Epithelial cell of proximal tubule (primary cell): ENCODE data around the gene PLXNC1. TPM values are rescaled to one million over a fixed set of nuclear protein-coding genes. Genes with fewer than 3 reads are reported as not detected.

Experiments
- DNase-seq: peaks from one replicate; pipeline ENCODE4 v3.0.0-alpha.2; 2011; ENCODE audit warnings: low read depth
- H3K4me3 ChIP-seq: 2 replicates; pipeline ENCODE4 v1.5.1; 2011; ENCODE audit warnings: low read depth, mild to moderate bottlenecking, low read length
- total RNA-seq: library from RNA; depleted of rRNA; stranded (reverse); fragments of >200 nt; gene quantifications from 2 replicates; pipeline ENCODE4 v1.2.3, GENCODE V29; 2015
- TF ChIP-seq, protein P1 (sequence below): conservative IDR thresholded peaks from 2 replicates; pipeline ENCODE4 v1.5.1; 2012; ENCODE audit warnings: low read depth, mild to moderate bottlenecking, low read length

PLXNC1 gene
- total RNA-seq, 1 donor from 2014 or later: 0.06 TPM

DNA sequence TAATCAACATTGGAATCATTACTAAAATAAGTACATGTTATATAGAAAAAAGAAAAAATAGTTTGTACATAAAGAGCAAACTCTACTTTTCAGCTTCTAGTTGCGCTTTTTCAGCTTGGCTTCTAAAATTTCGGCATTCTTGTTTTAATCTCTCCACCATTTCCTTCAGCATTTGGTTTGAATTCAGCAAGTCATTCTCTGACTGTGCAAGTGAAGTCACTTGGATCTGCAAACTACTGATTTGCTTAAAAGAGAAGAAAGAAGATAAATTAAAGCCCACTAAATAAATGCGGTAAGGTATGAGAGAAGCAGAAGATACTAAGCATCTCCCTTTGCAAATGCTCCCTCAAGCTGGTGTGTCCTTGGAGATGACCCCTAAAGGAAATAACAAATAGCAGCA lies 185.0 kb downstream of the PLXNC1 start:
- no peak overlapping the region for H3K4me3 ChIP-seq
- no peak for DNase-seq

GRCh38 chr12:94336211-94336925 lies 188.0 kb downstream of the PLXNC1 start:
- DNase-seq: no peak

More for the DNA sequence above, 185.0 kb downstream of the PLXNC1 start:
- TF ChIP-seq, protein P1, sequence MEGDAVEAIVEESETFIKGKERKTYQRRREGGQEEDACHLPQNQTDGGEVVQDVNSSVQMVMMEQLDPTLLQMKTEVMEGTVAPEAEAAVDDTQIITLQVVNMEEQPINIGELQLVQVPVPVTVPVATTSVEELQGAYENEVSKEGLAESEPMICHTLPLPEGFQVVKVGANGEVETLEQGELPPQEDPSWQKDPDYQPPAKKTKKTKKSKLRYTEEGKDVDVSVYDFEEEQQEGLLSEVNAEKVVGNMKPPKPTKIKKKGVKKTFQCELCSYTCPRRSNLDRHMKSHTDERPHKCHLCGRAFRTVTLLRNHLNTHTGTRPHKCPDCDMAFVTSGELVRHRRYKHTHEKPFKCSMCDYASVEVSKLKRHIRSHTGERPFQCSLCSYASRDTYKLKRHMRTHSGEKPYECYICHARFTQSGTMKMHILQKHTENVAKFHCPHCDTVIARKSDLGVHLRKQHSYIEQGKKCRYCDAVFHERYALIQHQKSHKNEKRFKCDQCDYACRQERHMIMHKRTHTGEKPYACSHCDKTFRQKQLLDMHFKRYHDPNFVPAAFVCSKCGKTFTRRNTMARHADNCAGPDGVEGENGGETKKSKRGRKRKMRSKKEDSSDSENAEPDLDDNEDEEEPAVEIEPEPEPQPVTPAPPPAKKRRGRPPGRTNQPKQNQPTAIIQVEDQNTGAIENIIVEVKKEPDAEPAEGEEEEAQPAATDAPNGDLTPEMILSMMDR: no peak

GRCh38 chr12:94338006-94338794 lies 189.8 kb downstream of the PLXNC1 start:
- no peak overlapping the region for H3K4me3 ChIP-seq
- TF ChIP-seq, protein P1: no peak
- DNase-seq: no peak

More at GRCh38 chr12:94336211-94336925, 188.0 kb downstream of the PLXNC1 start:
- TF ChIP-seq, protein P1: no peak
- no peak overlapping the region for H3K4me3 ChIP-seq

DNA sequence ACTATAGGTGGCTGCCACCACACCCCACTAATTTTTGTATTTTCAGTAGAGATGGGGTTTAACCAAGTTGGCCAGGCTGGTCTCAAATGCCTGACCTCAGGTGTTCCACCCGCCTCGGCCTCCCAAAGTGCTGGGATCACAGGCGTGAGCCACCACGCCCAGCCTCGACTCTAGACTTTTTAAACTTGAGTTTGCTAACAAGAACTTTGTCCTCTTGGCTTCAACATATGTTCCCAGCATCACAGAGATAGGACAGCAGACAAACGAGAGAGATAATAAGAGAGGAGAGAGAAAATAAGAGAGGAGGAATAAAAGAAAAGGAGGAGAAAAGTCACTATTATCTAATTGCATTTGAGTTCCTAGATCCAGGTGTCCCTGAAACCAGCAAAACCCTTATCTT lies 192.2 kb downstream of the PLXNC1 start:
- no peak overlapping the region for H3K4me3 ChIP-seq
- TF ChIP-seq, protein P1: no peak
- DNase-seq: no peak

- TF ChIP-seq, protein P1: no peak
- H3K4me3 ChIP-seq: no peak overlapping the region
- DNase-seq: no peak
Measured at GRCh38 chr12:94353130-94353529, 204.8 kb downstream of the PLXNC1 start.
